NT2/D1 (cell line): Measurements from ENCODE around the gene SBF2.

Source experiments
- SUZ12 ChIP-seq: IDR thresholded peaks from 2 replicates; pipeline ENCODE4 v1.6.1; 2011; ENCODE audit not compliant: insufficient read length, insufficient read depth; ENCODE audit errors: extremely low read depth
- YY1 ChIP-seq: IDR thresholded peaks from 2 replicates; pipeline ENCODE4 v1.6.1; 2011; ENCODE audit not compliant: insufficient read length, insufficient read depth
- ZNF274 ChIP-seq: IDR thresholded peaks from 2 replicates; pipeline ENCODE4 v1.6.1; 2011; ENCODE audit warnings: mild to moderate bottlenecking, low read depth, low read length

DNA sequence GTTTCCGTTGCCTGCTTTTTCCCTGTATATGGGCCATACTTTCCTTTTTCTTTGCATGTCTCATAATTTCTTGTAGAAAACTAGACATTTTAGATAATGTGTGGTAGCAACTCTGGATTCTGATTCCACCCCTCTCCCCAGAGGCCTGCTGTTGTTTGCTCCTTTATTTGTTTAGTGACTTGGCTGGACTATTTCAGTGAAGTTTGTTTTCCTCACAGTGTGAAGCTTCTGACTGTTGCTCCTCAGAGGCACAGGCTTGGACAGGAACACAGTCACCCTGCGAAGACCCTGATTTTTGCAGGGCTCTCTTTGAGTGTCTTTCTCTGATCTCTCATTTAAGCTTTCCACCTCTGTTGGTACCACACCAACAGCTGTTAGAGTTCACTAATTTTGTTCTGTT, 557.7 kb downstream of the SBF2 start:
- no peak for TF ChIP-seq SUZ12
- no peak for TF ChIP-seq YY1
- TF ChIP-seq ZNF274: no peak
